Ureter (tissue), 1 donor: Measurements from ENCODE around the gene ZNF483. TPM values are rescaled to one million over a fixed set of nuclear protein-coding genes. Genes with fewer than 3 reads are reported as not detected.
"Not testable (repeated sequence)": the region's sequence is repeated elsewhere in the genome, so short reads cannot be mapped to it uniquely, and the experiment has no call there.

Experiments
- DNase-seq: peaks from one replicate; pipeline ENCODE4 v3.0.0-alpha.2; 2020; ENCODE audit warnings: low spot score
- total RNA-seq: library from RNA; stranded (reverse); gene quantifications from one replicate; pipeline ENCODE4 v1.2.4, GENCODE V29; 2023
- donor health status: DM: yes; HTN: yes; CAD: no.

The ZNF483 gene
- total RNA-seq, 1 donor from 2014 or later = 19.1 TPM

- no peak for DNase-seq
These were observed 17.7 kb downstream of the ZNF483 start for GRCh38 chr9:111542497-111543254.

DNA sequence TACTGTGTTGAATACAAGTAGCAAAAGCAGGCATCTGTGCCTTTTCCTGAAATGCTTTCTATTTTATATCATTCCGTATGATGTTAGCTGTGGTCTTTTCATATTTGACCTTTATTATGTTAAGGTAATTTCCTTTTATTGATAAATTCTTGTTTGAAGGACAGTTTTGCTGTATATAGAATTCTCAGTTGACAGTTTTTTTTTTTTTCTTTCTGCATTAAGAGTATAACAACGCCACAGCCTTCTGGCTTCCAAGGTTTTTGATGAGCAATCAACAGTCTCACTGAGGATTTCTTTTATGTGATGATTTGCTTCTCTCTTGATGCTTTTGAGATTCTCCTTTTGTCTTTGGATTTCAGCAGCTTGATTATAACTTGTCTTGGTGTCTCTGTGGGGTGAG lies 23.6 kb downstream of the ZNF483 start:
- DNase-seq = no peak

DNA sequence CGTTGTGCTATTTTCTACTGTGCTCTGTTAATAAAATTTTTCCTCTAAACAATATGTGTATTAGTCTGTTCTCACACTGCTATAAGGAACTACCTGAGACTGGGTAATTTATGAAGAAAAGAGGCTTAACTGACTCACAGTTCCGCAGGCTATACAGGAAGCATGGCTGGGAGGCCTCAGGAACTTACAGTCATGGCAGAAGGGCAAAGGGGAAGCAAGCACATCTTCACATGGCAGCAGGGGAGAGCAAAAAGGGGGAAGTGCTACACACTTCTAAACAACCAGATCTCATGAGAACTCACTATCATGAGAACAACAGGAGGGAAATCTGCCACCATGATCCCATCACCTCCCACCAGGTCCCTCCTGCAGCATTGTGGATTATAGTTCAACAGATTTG lies 30.4 kb downstream of the ZNF483 start:
- not testable (repeated sequence) for DNase-seq

GRCh38 chr9:111559000-111559610 lies 34.1 kb downstream of the ZNF483 start:
- DNase-seq = no peak

DNA sequence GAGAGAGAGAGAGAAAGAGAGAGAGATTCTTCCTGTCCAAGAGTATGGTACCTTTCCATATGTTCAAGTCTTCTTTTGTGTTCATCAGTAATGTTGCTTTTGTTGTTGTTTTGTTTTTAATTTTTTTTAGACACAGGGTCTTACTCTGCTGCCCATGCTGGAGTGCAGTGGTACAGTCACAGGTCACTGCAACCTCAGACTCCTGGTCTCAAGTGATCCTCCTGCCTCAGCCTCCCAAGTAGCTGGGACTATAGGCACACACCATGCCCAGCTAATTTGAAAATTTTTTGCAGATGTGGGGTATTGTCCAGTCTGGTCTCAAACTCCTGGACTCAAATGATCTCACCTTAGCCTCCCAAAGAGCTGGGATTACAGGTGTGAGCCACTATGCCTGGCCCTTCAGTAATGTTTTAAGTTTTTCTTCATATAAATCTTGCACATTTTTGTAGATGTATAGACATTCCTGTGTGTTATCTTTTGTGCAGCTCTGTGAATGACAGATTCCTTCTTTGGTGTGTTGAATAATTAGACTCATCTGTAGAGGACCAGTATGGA lies 36.3 kb downstream of the ZNF483 start:
- no peak for DNase-seq

DNA sequence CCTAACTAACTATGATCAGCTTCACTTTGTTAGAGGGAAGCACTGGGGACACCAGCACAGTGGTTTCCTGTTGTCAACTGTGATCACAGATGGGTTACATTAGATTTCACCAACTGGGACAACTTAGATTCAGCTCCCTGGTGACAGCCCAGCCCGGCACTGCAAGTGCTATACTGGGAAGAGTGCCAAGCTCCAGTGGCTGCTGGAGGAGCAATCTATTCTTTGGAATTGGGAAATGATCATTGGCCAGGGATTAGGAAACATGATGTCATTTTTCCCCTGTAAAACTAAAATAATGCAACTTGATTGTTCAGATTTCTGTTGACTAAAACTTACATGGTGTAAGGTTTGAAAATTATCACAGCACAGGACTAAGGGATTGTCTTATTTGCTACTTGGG lies 41.3 kb downstream of the ZNF483 start:
- DNase-seq = no peak

GRCh38 chr9:111568127-111568526 lies 43.1 kb downstream of the ZNF483 start:
- not testable (repeated sequence) for DNase-seq

- no peak for DNase-seq
These were observed 48.1 kb downstream of the ZNF483 start for GRCh38 chr9:111572950-111573604.

GRCh38 chr9:111582888-111583287 lies 57.9 kb downstream of the ZNF483 start:
- no peak for DNase-seq

GRCh38 chr9:111586378-111586777 lies 61.4 kb downstream of the ZNF483 start:
- DNase-seq = no peak

GRCh38 chr9:111588846-111589245 lies 63.9 kb downstream of the ZNF483 start:
- no peak for DNase-seq

GRCh38 chr9:111597852-111598732 lies 73.1 kb downstream of the ZNF483 start:
- DNase-seq = peak; percentile 52

DNA sequence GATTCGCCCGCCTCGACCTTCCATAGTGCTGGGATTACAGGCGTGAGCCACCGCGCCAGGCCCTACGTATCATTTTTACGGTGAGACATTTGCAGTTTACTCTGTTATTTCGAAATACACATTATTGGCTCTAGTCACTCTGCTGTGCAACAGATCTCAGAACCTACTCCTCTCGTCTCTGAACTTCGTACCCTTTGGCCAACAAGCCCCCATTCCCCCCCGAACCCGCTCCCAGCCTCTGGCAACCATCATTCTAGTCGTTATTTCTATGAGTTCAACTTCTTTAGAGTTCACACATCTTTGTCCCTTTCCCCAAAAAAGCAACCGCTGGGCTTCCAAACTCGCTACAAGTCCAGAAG lies 73.7 kb downstream of the ZNF483 start:
- DNase-seq = no peak

GRCh38 chr9:111599092-111599954 lies 74.3 kb downstream of the ZNF483 start, which contains the start of gene PTGR1:
PTGR1 (minus strand) TSS chr9:111599647; CDS start chr9:111597422, 2,225 bp downstream.
- DNase-seq = peak; percentile 82

DNA sequence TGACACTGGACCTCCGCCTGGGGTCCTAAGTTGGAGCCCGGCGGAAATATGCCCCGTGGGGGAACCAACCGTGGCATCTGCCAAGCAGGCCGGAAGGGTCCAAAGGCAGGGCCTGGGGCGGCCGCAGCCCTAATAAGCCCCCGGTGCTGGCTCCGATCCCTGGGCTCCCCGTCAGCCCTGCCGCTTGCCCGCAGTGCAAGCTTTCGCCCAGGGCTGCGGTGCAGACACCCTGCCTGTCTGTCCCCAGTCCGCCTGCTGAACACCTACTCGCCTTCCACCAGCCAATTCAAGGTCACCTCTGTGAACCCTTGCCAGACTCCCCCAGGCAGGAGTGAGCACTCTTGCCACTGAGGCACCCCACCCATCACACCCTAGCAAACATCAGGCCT lies 75.0 kb downstream of the ZNF483 start:
- no peak for DNase-seq

- no peak for DNase-seq
These were observed 76.4 kb downstream of the ZNF483 start for GRCh38 chr9:111601237-111602018.

DNA sequence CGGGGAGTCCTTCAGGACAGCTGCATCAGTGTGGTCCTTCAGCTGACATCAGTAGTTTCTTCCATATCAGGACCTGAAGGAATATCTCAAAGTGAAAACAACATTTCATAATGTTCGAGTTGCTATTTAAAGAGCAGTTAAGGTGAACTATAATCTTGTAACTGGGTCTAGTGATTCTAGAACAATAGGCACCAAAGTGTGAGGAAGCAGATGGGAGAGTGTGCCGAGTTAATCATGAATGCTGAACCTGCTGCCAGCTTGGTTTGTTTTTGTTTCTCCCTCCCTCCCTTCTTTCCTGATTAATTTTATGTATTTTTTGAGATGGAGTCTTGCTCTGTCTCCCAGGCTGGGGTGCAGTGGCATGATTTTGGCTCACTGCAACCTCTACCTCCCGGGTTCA lies 78.1 kb downstream of the ZNF483 start:
- no peak for DNase-seq

DNA sequence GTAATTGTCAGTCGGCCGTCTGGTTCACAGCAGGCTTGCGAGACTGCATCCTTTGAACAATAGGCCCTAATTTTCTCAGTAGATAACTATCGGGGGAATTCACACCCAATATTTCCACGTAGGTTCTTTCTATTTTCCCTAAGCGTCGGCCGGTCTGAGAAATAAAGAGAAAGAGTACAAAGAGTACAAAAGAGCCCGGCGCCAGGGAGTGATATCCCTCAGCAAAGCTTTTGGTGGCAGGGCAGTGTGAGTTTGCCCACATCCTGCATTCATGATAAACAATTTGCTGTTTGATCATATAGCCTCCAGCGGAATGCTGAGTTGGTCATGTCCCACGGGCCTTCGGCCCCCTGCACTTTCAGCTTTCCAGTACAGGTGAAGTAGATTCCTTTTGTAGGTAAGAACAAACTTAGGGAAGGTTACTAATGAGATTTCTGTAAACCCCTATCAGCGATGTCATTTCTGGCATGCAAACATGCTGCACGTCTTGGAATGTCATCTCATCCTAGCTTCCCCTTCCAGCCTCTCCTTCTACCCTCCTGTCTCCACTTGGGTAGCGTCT lies 79.2 kb downstream of the ZNF483 start:
- no peak for DNase-seq

GRCh38 chr9:111605041-111605559 lies 80.1 kb downstream of the ZNF483 start:
- no peak for DNase-seq
